ENCODE results near the gene HEATR5A.
"Not testable (repeated sequence)": the region's sequence is repeated elsewhere in the genome, so short reads cannot be mapped to it uniquely, and the experiment has no call there.

Gene HEATR5A

DNA sequence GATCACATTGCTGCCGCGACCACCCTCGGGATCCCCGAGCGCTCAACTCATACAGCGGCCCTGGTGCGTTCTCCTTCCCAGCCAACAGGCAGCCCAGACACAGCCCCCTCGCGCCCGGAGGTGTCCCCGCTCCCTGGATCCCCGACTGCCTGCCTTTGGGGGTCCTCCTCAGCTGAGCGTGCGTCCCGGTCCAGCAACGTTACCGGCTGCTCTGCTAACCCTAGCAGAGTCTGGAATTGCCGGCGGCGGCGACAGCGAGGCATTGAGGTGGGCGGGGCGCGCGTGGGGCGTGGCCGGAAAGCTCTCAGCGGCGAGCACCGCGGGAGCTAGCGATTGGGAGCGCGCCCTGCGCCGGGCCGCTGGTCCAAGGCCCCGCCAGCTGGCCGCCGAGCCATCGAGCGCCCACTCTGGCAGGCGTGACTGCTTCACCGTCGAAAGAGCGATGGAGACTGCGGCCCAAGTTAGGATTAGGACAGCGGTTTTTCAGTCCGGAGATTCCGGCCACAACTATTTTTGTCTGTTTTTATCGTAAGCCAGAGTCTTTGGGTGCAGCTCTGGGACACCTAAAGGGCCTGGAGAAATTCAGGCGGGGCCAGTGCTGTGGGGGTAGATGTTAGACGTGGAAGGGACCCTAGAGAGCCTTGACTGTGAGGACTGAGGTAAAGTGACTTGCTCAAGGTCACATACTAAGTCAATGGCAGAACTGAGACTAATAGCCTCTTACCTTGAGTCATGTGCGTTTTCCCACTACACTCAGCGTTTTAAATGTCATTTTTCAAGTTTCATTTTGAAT is at the start of gene HEATR5A:
Gene HEATR5A, minus strand, starts transcription at position 232 of the 793 bp plus-strand sequence. CDS start 17,575 bp downstream, outside the sequence.
- peak; percentile 95 for DNase-seq

GRCh38 chr14:31466554-31466953 is 46.2 kb upstream of the HEATR5A start:
- DNase-seq, result no peak

GRCh38 chr14:31465111-31465510 is 44.8 kb upstream of the HEATR5A start:
- no peak for DNase-seq

GRCh38 chr14:31462450-31462849 is 42.1 kb upstream of the HEATR5A start:
- DNase-seq, result not testable (repeated sequence)

- DNase-seq, result no peak
Measured at GRCh38 chr14:31461545-31461944, 41.2 kb upstream of the HEATR5A start.

- no peak for DNase-seq
Measured at GRCh38 chr14:31457665-31458659, 37.6 kb upstream of the HEATR5A start.

DNA sequence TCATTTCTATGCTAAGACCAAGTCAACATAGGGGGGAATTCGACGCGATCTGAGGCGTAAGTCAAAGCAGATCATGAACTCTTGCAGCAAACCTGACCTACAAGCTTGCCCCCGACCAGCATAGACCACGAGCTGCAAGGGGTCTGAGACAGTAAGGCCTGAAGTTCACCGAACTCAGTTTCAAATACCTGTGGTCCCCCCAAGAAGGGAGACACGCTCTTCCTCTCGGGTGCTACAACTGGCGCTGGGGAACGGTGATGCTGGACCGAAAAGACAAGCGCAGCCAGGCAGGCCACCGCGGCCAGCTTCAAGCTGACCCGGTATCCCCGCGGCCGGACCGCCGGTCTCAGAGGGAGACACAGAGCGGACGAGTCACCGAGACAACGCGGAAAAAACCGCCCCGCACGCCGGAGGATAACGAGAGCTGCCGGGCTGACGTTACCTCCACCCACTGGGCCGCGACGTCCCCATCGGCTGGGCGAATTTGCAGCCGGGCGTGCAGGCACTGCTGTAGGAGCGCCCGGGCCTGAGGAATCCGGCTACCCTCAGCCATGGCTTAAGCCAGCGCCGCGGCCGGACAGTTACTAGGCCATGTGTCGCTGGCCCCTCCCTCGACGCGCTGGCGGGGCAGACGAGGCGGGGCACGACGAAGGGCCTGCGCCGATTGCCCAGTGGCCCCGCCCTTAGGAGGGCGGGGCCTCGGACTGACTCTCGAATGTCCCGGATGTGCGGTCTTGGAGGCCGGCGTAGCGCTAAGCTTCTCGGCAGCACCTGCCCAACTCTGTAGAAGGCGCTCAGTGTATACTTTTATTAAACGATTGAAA is 36.7 kb upstream of the HEATR5A start, which contains the start of gene DTD2:
Gene DTD2, minus strand, starts transcription at position 666 of the 824 bp plus-strand sequence. Its CDS starts 113 bp downstream, at position 553.
- peak; percentile 98 to 99 for DNase-seq

- DNase-seq, result peak in 1 of 2 experiments; percentile 70
Measured at GRCh38 chr14:31449971-31450610, 29.7 kb upstream of the HEATR5A start.

- DNase-seq, result no peak
Measured at GRCh38 chr14:31449136-31449535, 28.8 kb upstream of the HEATR5A start.

- DNase-seq, result no peak
Measured at GRCh38 chr14:31445703-31446102, 25.4 kb upstream of the HEATR5A start.

DNA sequence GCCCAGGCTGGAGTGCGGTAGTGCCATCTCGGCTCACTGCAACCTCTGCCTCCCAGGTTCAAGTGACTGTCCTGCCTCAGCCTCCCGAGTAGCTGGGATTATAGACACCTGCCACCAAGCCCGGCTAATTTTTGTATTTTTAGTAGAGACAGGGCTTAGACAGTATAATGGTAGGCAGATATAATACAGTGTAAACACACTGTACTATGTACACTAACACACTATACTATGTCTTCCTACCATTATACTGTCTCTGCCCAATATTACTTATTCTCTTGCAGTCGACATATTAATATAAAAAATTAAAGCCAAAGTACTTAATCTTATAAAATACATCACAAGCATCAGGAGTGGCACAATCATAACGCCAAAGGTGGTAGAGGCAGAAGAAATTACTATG is 21.9 kb upstream of the HEATR5A start:
- DNase-seq, result no peak

GRCh38 chr14:31441273-31442111 is 21.1 kb upstream of the HEATR5A start:
- DNase-seq, result no peak

- DNase-seq, result no peak
Measured at GRCh38 chr14:31440280-31440679, 19.9 kb upstream of the HEATR5A start.

DNA sequence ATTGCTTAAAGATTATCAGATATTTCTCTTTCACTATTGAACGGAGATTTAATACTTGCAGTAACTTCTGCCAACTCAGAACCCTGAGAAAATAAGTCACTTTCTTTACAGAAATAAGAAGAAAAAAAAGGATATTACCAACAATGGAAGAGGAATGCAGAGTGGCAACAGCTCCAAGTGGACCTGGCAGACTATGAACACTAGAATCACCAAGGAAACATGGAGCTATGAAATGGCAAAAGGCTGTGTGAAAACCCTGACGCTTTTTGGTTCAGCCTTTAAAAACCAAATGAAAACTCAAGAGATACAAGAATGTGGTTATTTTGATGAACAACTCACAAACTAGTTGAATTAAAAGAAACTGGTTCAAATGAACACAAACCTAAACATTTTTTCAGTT is 19.2 kb upstream of the HEATR5A start:
- no peak for DNase-seq

DNA sequence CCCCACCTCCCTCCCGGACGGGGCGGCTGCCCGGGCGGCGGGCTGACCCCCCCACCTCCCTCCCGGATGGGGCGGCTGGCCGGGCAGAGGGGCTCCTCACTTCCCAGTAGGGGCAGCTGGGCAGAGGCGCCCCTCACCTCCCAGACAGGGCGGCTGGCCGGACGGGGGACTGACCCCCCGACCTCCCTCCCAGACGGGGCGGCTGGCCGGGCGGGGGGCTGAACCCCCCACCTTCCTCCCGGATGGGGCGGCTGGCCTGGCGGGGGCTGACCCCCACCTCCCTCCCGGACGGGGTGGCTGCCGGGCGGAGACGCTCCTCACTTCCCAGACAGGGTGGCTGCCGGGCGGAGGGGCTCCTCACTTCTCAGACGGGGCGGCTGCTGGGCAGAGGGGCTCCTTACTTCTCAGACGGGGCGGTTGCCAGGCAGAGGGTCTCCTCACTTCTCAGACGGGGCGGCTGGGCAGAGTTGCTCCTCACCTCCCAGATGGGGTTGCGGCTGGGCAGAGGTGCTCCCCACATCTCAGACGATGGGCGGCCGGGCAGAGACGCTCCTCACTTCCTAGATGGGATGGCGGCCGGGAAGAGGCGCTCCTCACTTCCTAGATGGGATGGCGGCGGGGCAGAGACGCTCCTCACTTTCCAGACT is 16.8 kb upstream of the HEATR5A start:
- not testable (repeated sequence) for DNase-seq

GRCh38 chr14:31435276-31435675 is 14.9 kb upstream of the HEATR5A start:
- peak in 1 of 2 experiments; percentile 14 for DNase-seq

DNA sequence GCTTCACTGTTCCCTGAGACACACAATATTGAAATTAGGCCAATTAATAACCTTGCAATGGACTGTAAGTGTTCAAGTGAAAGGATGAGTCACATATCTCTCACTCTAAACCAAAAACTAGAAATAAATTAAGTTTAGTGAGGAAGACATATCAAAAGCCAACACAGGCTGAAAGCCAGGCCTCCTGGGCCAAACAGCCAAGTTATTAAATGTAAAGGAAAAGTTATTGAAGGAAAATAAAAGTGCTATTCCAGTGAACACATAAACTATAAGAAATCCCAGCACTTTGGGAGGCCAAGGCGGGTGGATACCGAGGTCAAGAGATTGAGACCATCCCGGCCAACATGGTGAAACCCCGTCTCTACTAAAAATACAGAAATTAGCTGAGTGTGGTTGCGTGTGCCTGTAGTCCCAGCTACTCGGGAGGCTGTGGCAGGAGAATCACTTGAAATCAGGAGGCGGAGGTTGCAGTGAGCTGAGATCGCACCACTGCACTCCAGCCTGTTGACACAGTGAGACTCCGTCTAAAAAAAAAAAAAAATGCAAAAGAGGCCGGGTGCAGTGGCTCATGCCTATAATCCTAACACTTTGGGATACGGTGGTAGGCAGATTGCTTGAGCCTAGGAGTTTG is 10.4 kb upstream of the HEATR5A start:
- DNase-seq, result no peak

DNA sequence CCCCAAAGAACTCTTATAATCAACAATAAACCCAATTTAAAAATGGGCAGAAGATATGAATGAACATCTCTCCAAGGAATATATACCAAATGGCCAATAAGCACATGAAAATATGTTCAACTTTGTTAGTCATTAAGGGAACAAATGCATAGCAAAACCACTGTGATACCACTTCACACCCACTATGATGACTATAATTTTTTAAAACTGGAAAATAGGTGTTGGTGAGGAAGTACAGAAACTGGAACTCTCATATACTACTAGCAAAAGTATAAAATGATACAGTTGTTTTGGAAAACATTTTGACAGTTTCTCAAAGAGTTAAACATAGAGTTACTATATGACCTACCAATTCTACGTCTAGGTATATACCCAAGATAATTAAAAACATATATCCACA is 9.4 kb upstream of the HEATR5A start:
- no peak for DNase-seq

- no peak for DNase-seq
Measured at GRCh38 chr14:31428011-31428410, 7.7 kb upstream of the HEATR5A start.

- DNase-seq, result no peak
Measured at GRCh38 chr14:31426663-31427062, 6.3 kb upstream of the HEATR5A start.

All from NCI-H524 (cell line).